ENCODE measurements around the gene GABRR1.
"Not testable (repeated sequence)": the region's sequence is repeated elsewhere in the genome, so short reads cannot be mapped to it uniquely, and the experiment has no call there.

GABRR1 gene

GRCh38 chr6:89217299-89217910 lies at the start of gene GABRR1:
Gene GABRR1, minus strand, starts transcription at chr6:89217358. Its CDS starts 36 bp downstream, at chr6:89217322.
- no peak for DNase-seq

GRCh38 chr6:89264296-89264695 lies 47.1 kb upstream of the GABRR1 start:
- DNase-seq: no peak

GRCh38 chr6:89260832-89261231 lies 43.7 kb upstream of the GABRR1 start:
- DNase-seq: no peak

GRCh38 chr6:89260310-89260709 lies 43.2 kb upstream of the GABRR1 start:
- DNase-seq: no peak

- no peak for DNase-seq
These were observed 41.8 kb upstream of the GABRR1 start for GRCh38 chr6:89258912-89259311.

GRCh38 chr6:89257781-89258180 lies 40.6 kb upstream of the GABRR1 start:
- no peak for DNase-seq

GRCh38 chr6:89257346-89257745 lies 40.2 kb upstream of the GABRR1 start:
- DNase-seq: no peak

GRCh38 chr6:89255417-89255816 lies 38.3 kb upstream of the GABRR1 start:
- DNase-seq: no peak

GRCh38 chr6:89254569-89254968 lies 37.4 kb upstream of the GABRR1 start:
- no peak for DNase-seq

GRCh38 chr6:89252907-89253306 lies 35.7 kb upstream of the GABRR1 start:
- no peak for DNase-seq

- DNase-seq: no peak
These were observed 34.8 kb upstream of the GABRR1 start for GRCh38 chr6:89251976-89252375.

- no peak for DNase-seq
These were observed 34.0 kb upstream of the GABRR1 start for GRCh38 chr6:89251170-89251569.

GRCh38 chr6:89250239-89250638 lies 33.1 kb upstream of the GABRR1 start:
- no peak for DNase-seq

- no peak for DNase-seq
These were observed 27.3 kb upstream of the GABRR1 start for GRCh38 chr6:89244241-89244985.

- DNase-seq: no peak
These were observed 26.1 kb upstream of the GABRR1 start for GRCh38 chr6:89243331-89243629.

- DNase-seq: no peak
These were observed 25.6 kb upstream of the GABRR1 start for GRCh38 chr6:89242574-89243330.

GRCh38 chr6:89239338-89239737 lies 22.2 kb upstream of the GABRR1 start:
- DNase-seq: no peak

- no peak for DNase-seq
These were observed 20.0 kb upstream of the GABRR1 start for GRCh38 chr6:89237158-89237557.

- DNase-seq: not testable (repeated sequence)
These were observed 16.4 kb upstream of the GABRR1 start for GRCh38 chr6:89233605-89234004.

GRCh38 chr6:89222712-89223039 lies 5.5 kb upstream of the GABRR1 start:
- no peak for DNase-seq

- DNase-seq: no peak
These were observed 5.0 kb upstream of the GABRR1 start for GRCh38 chr6:89221971-89222711.

- DNase-seq: no peak
These were observed 4.0 kb upstream of the GABRR1 start for GRCh38 chr6:89221129-89221528.

- DNase-seq: no peak
These were observed 747 bp downstream of the GABRR1 start for GRCh38 chr6:89216411-89216810.

- DNase-seq: no peak
These were observed 1.8 kb downstream of the GABRR1 start for GRCh38 chr6:89215391-89215790.
